ENCODE results near the gene LRRC4C. TPM values are rescaled to one million over a fixed set of nuclear protein-coding genes. Genes with fewer than 3 reads are reported as not detected.

LRRC4C gene
- total RNA-seq, 1 experiment from 2014 or later, result 0.72 TPM

GRCh38 chr11:41382927-41383326, 76.5 kb downstream of the LRRC4C start:
- peak overlapping the region; percentile 8 for H3K27ac Mint-ChIP-seq
- ChIA-PET POLR2A (no interaction called here), CTCF (interaction anchor here (0.8 kb wide), 1 partner anchor 63 kb away, joined by 3 read pairs; no protein-coding TSS in a partner anchor)
- H3K4me1 Mint-ChIP-seq, result peaks cover 35% of the 10 kb centered on the region
- no peak overlapping the region for H3K4me3 Mint-ChIP-seq
- H3K36me3 Mint-ChIP-seq, result no peaks in the 10 kb centered on the region
- H3K27me3 Mint-ChIP-seq (ENCODE audit: low read depth), result no peaks in the 10 kb centered on the region
- TF ChIP-seq ZSCAN18 (CRISPR knock-in tag; IDR thresholded peaks at IDR 0.05) (no peak), NFATC4 (CRISPR knock-in tag; IDR thresholded peaks at IDR 0.05) (no peak), ATF2 (CRISPR knock-in tag; IDR thresholded peaks at IDR 0.05; ENCODE audit: borderline replicate concordance, low read depth) (no peak), MXD4 (CRISPR knock-in tag; IDR thresholded peaks at IDR 0.05; ENCODE audit: borderline replicate concordance) (no peak), ATF6 (CRISPR knock-in tag; IDR thresholded peaks at IDR 0.05) (no peak), ZNF232 (CRISPR knock-in tag; IDR thresholded peaks at IDR 0.05) (no peak), NFYB (CRISPR knock-in tag; conservative IDR thresholded peaks at IDR 0.05; ENCODE audit: low read depth) (no peak), JAZF1 (CRISPR knock-in tag; IDR thresholded peaks at IDR 0.05) (no peak), TP53 (CRISPR knock-in tag; IDR thresholded peaks at IDR 0.05) (no peak), ZNF219 (CRISPR knock-in tag; IDR thresholded peaks at IDR 0.05; ENCODE audit: borderline replicate concordance) (no peak), HMGXB4 (CRISPR knock-in tag; IDR thresholded peaks at IDR 0.05) (no peak), ZNF317 (CRISPR knock-in tag; IDR thresholded peaks at IDR 0.05; ENCODE audit: borderline replicate concordance, low read depth) (no peak), ETV6 (CRISPR knock-in tag; IDR thresholded peaks at IDR 0.05) (no peak), ZNF263 (CRISPR knock-in tag; IDR thresholded peaks at IDR 0.05; ENCODE audit: low read depth) (no peak), MYBL2 (CRISPR knock-in tag; IDR thresholded peaks at IDR 0.05) (no peak), ZNF423 (CRISPR knock-in tag; IDR thresholded peaks at IDR 0.05) (no peak)
- ATAC-seq (peak; percentile 22; the same call in 1 of the 2 replicates), DNase-seq (ENCODE audit: low spot score) (no peak)
- no peaks in the 10 kb centered on the region for H3K9me3 Mint-ChIP-seq

- Mint-ChIP-seq H3K4me1 (peaks cover 37% of the 10 kb centered on the region), H3K36me3 (no peaks in the 10 kb centered on the region), H3K27me3 (ENCODE audit: low read depth) (no peaks in the 10 kb centered on the region), H3K27ac (no peak overlapping the region), H3K9me3 (no peaks in the 10 kb centered on the region), H3K4me3 (no peak overlapping the region)
- no peak for DNase-seq (ENCODE audit: low spot score)
- ATAC-seq, result no peak
- POLR2A ChIA-PET, result no interaction called here
- CTCF ChIA-PET, result no interaction called here
- no peak for TF ChIP-seq SP1 (CRISPR knock-in tag; conservative IDR thresholded peaks at IDR 0.05)
- no peak for TF ChIP-seq USF1 (CRISPR knock-in tag; IDR thresholded peaks at IDR 0.05)
These were observed 80.4 kb downstream of the LRRC4C start for GRCh38 chr11:41379084-41379483.
